HG03520 (cell line): ENCODE results near the gene VEGFB.

Experiments used
- ATAC-seq: cut with Tn5 transposase; IDR thresholded peaks from one replicate; pipeline ENCODE4 v1.9.1; 2021; ENCODE audit warnings: mild to moderate bottlenecking, moderate library complexity; ENCODE audit not compliant: unreplicated experiment

Gene VEGFB

GRCh38 chr11:64233913-64234586 lies at the start of gene VEGFB:
VEGFB (plus strand) TSS chr11:64234584; CDS start chr11:64234834, 250 bp downstream.
- ATAC-seq, result no peak

GRCh38 chr11:64185175-64185692 lies 49.1 kb upstream of the VEGFB start:
- no peak for ATAC-seq

- peak; percentile 88 for ATAC-seq
Observed at GRCh38 chr11:64185693-64186491, 48.5 kb upstream of the VEGFB start, which contains the start of gene STIP1. STIP1 (plus strand) TSS chr11:64186171; CDS start chr11:64186262, 91 bp downstream.

- no peak for ATAC-seq
Observed at GRCh38 chr11:64186492-64187165, 47.8 kb upstream of the VEGFB start.

GRCh38 chr11:64192434-64192833 lies 42.0 kb upstream of the VEGFB start:
- no peak for ATAC-seq

GRCh38 chr11:64196626-64197025 lies 37.8 kb upstream of the VEGFB start:
- ATAC-seq, result no peak

- ATAC-seq, result no peak
Observed at GRCh38 chr11:64198511-64198910, 35.9 kb upstream of the VEGFB start.

GRCh38 chr11:64201543-64201942 lies 32.8 kb upstream of the VEGFB start:
- no peak for ATAC-seq

GRCh38 chr11:64202992-64203391 lies 31.4 kb upstream of the VEGFB start:
- no peak for ATAC-seq

GRCh38 chr11:64203421-64204079 lies 30.8 kb upstream of the VEGFB start:
- ATAC-seq, result no peak

GRCh38 chr11:64204080-64204440 lies 30.3 kb upstream of the VEGFB start:
- no peak for ATAC-seq

- no peak for ATAC-seq
Observed at GRCh38 chr11:64204464-64204989, 29.9 kb upstream of the VEGFB start.

- ATAC-seq, result no peak
Observed at GRCh38 chr11:64206457-64207255, 27.7 kb upstream of the VEGFB start, which contains the start of gene FERMT3. FERMT3 (plus strand) TSS chr11:64206721; CDS start chr11:64207365, 644 bp downstream.

GRCh38 chr11:64207256-64208085 lies 26.9 kb upstream of the VEGFB start:
- peak; percentile 45 for ATAC-seq

- ATAC-seq, result no peak
Observed at GRCh38 chr11:64208086-64208795, 26.1 kb upstream of the VEGFB start.

- ATAC-seq, result no peak
Observed at GRCh38 chr11:64208796-64209562, 25.4 kb upstream of the VEGFB start.

GRCh38 chr11:64209563-64209843 lies 24.9 kb upstream of the VEGFB start:
- ATAC-seq, result no peak
